NCI-H2029 (cell line): ENCODE results near the gene CACNA2D3.

ENCODE experiments used
- DNase-seq: peaks from one replicate; lab custom pipeline; 2025; lab: John Stamatoyannopoulos, UW

CACNA2D3 gene

GRCh38 chr3:54676087-54676486 lies 553.7 kb downstream of the CACNA2D3 start:
- DNase-seq: no peak

GRCh38 chr3:54681706-54682105 lies 559.4 kb downstream of the CACNA2D3 start:
- no peak for DNase-seq

- DNase-seq: no peak
Measured at GRCh38 chr3:54685213-54685612, 562.9 kb downstream of the CACNA2D3 start.

GRCh38 chr3:54691289-54691771 lies 569.0 kb downstream of the CACNA2D3 start:
- no peak for DNase-seq

GRCh38 chr3:54696313-54696712 lies 574.0 kb downstream of the CACNA2D3 start:
- DNase-seq: no peak

GRCh38 chr3:54698054-54698453 lies 575.7 kb downstream of the CACNA2D3 start:
- DNase-seq: no peak

GRCh38 chr3:54703923-54704322 lies 581.6 kb downstream of the CACNA2D3 start:
- DNase-seq: no peak

- no peak for DNase-seq
Measured at GRCh38 chr3:54705730-54706129, 583.4 kb downstream of the CACNA2D3 start.

- no peak for DNase-seq
Measured at GRCh38 chr3:54706738-54707137, 584.4 kb downstream of the CACNA2D3 start.

- DNase-seq: no peak
Measured at GRCh38 chr3:54709785-54710184, 587.4 kb downstream of the CACNA2D3 start.

GRCh38 chr3:54710954-54711353 lies 588.6 kb downstream of the CACNA2D3 start:
- DNase-seq: no peak

- no peak for DNase-seq
Measured at GRCh38 chr3:54712539-54712938, 590.2 kb downstream of the CACNA2D3 start.

GRCh38 chr3:54713031-54713430 lies 590.7 kb downstream of the CACNA2D3 start:
- no peak for DNase-seq

- DNase-seq: no peak
Measured at GRCh38 chr3:54713455-54713854, 591.1 kb downstream of the CACNA2D3 start.

GRCh38 chr3:54714035-54714434 lies 591.7 kb downstream of the CACNA2D3 start:
- no peak for DNase-seq

- DNase-seq: no peak
Measured at GRCh38 chr3:54717506-54717905, 595.2 kb downstream of the CACNA2D3 start.

- DNase-seq: no peak
Measured at GRCh38 chr3:54719914-54720313, 597.6 kb downstream of the CACNA2D3 start.

- DNase-seq: no peak
Measured at GRCh38 chr3:54720604-54721003, 598.3 kb downstream of the CACNA2D3 start.

GRCh38 chr3:54731732-54732445 lies 609.5 kb downstream of the CACNA2D3 start:
- no peak for DNase-seq

- DNase-seq: no peak
Measured at GRCh38 chr3:54733106-54734006, 611.0 kb downstream of the CACNA2D3 start.

- no peak for DNase-seq
Measured at GRCh38 chr3:54736459-54736858, 614.1 kb downstream of the CACNA2D3 start.

GRCh38 chr3:54743755-54744154 lies 621.4 kb downstream of the CACNA2D3 start:
- no peak for DNase-seq

GRCh38 chr3:54744291-54744690 lies 621.9 kb downstream of the CACNA2D3 start:
- no peak for DNase-seq
